C4-2B (cell line): Measurements from ENCODE around the gene COX4I2.
"Not testable (repeated sequence)": the region's sequence is repeated elsewhere in the genome, so short reads cannot be mapped to it uniquely, and the experiment has no call there.

Experiments used
- H3K27ac ChIP-seq: fragments of 450-650 bp; 2 replicates; pipeline ENCODE4 v1.5.1; 2017
- ZFX ChIP-seq: fragments of 450-650 bp; IDR thresholded peaks from 2 replicates; pipeline ENCODE4 v1.6.1; 2017
- TF ChIP-seq, protein P1 (sequence below): fragments of 450-650 bp; conservative IDR thresholded peaks from 2 replicates; pipeline ENCODE4 v1.5.1; 2017; ENCODE audit warnings: mild to moderate bottlenecking

The COX4I2 gene

GRCh38 chr20:31664696-31665354 lies 27.1 kb downstream of the COX4I2 start:
- no peak; the same call in 1 of the 2 replicates for TF ChIP-seq ZFX
- TF ChIP-seq, protein P1, sequence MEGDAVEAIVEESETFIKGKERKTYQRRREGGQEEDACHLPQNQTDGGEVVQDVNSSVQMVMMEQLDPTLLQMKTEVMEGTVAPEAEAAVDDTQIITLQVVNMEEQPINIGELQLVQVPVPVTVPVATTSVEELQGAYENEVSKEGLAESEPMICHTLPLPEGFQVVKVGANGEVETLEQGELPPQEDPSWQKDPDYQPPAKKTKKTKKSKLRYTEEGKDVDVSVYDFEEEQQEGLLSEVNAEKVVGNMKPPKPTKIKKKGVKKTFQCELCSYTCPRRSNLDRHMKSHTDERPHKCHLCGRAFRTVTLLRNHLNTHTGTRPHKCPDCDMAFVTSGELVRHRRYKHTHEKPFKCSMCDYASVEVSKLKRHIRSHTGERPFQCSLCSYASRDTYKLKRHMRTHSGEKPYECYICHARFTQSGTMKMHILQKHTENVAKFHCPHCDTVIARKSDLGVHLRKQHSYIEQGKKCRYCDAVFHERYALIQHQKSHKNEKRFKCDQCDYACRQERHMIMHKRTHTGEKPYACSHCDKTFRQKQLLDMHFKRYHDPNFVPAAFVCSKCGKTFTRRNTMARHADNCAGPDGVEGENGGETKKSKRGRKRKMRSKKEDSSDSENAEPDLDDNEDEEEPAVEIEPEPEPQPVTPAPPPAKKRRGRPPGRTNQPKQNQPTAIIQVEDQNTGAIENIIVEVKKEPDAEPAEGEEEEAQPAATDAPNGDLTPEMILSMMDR, result no peak
- peak overlapping the region; percentile 81 for H3K27ac ChIP-seq

- TF ChIP-seq ZFX, result no peak
- TF ChIP-seq, protein P1, result no peak
- H3K27ac ChIP-seq, result peak overlapping the region; percentile 81
Observed at GRCh38 chr20:31665753-31666152, 28.0 kb downstream of the COX4I2 start.

DNA sequence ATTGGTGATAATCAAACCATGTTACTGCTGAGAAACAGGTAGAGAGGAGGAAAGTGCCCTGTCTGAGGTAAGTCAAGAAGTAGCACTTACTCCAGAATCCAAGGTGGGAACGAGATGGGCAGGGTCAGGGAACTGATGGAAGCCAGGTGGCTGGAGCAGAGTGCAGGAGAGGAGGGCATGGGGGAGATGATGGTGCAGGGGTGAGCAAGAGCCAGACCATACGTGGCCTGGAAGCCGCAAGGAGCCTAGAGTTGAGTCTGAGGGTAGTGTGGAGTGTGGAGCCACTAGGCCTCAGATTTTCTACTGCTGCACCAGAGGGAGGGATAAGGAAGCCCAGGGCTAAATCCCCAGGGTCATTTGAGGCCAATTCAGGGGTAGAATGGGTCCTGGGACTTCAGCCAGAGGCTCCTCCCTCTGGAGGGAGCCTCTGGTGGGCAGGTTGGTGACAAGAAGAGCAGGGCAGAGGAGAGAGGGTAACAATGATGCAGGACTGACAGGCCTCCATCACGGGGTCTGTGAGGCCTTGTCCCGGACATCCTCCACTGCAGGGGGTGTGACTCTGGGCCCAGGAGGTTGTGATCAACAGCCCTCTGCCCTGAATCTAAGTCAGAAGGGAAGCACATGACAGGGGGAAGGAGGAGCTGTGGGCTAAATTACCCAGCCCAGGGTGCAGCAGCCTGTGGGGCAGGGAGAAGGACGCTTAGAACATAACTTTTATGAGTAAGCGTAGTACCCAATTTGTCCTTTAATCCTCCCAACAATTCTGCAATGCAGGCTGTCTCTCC lies 28.7 kb downstream of the COX4I2 start:
- H3K27ac ChIP-seq, result peak overlapping the region; percentile 81
- TF ChIP-seq, protein P1, result no peak
- no peak for TF ChIP-seq ZFX

- H3K27ac ChIP-seq, result no peak overlapping the region; the same call in 1 of the 2 replicates
- TF ChIP-seq ZFX, result no peak
- TF ChIP-seq, protein P1, result no peak
Observed at GRCh38 chr20:31667315-31668285, 29.9 kb downstream of the COX4I2 start.

DNA sequence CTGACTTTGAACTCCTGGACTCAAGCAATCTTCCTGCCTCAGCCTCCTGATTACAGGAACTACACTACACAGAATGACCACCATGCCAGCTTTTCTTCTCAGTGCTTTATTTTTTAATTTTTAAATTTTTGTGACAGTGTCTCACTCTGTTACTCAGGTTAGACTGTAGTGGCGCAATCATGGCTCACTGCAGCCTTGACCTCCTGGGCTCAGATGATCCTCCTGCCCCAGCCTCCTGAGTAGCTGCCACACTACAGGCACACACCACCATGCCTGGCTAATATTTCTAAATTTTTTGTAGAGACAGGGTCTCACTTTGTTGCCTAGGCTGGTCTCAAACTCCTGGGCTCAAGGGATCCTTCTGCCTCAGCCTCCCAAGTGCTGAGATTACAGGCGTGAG lies 31.2 kb downstream of the COX4I2 start:
- H3K27ac ChIP-seq, result not testable (repeated sequence)

GRCh38 chr20:31669876-31670275 lies 32.2 kb downstream of the COX4I2 start:
- TF ChIP-seq, protein P1, result no peak
- no peak for TF ChIP-seq ZFX
- no peak overlapping the region for H3K27ac ChIP-seq

GRCh38 chr20:31670371-31671228 lies 32.9 kb downstream of the COX4I2 start:
- no peak overlapping the region for H3K27ac ChIP-seq
- no peak for TF ChIP-seq ZFX
- TF ChIP-seq, protein P1, result no peak
